ENCODE data around the gene FCF1. TPM values are rescaled to one million over a fixed set of nuclear protein-coding genes. Genes with fewer than 3 reads are reported as not detected.

Gene FCF1
- total and polyA plus RNA-seq, 9 of the 15 experiments (the other 6 are each of a cell fraction or from before 2014, with no cell fraction given), result 6.8 to 91.9 (median 40.0) TPM

- no peak for TF ChIP-seq HMG20A (CRISPR knock-in tag; conservative IDR thresholded peaks at IDR 0.05)
- TF ChIP-seq CBX8 (IDR thresholded peaks at IDR 0.05; ENCODE audit: borderline replicate concordance, extremely low read depth, low read depth, low read length, poor library complexity, severe bottlenecking), result no peak
- TF ChIP-seq MAFK (IDR thresholded peaks at IDR 0.05; ENCODE audit: low read length), result no peak
- peak; percentile 84 for TF ChIP-seq NKRF (IDR thresholded peaks at IDR 0.05; ENCODE audit: borderline replicate concordance)
These were observed at the start of gene FCF1, which contains the start of gene AREL1 (continued) for GRCh38 chr14:74712499-74713394.

- peaks cover 0 to 12% of the 10 kb centered on the region in 2 experiments; a peak in 2 of 5 replicates for H3K4me1 ChIP-seq (replicated peaks in 1 of 2; ENCODE audit: control insufficient read depth in 2 of 2, insufficient read depth in 2 of 2, low read length in 2 of 2)
- CTCF ChIA-PET (ENCODE audit: low intra/inter-chr PET ratio), result no interaction called here
- POLR2A ChIA-PET, result interaction anchor here (0.6 kb wide), 2 partner anchors 17 to 270 kb away, joined by 4 read pairs; no protein-coding TSS in a partner anchor
- no peaks in the 10 kb centered on the region for H3K79me2 ChIP-seq (ENCODE audit: control insufficient read depth, insufficient read depth, low read length)
- H3K9ac ChIP-seq (ENCODE audit: insufficient read depth in 1 of 2, low read depth in 2 of 2, low read length in 2 of 2), result no peak overlapping the region
- in situ Hi-C loops (cut with MboI) (no loop called here), intact Hi-C loops (cut with micrococcal nuclease) (no loop called here)
- no peak overlapping the region for H3K4me2 ChIP-seq (ENCODE audit: insufficient read depth, low read length)
- no peaks in the 10 kb centered on the region for H3K9me3 ChIP-seq (replicated peaks; ENCODE audit: control insufficient read depth, insufficient read depth, low read depth, low read length)
- no peak for ATAC-seq
- no peaks in the 10 kb centered on the region for H4K20me1 ChIP-seq (replicated peaks; ENCODE audit: control insufficient read depth, insufficient read depth, low read length)
- peaks cover 63% of the 10 kb centered on the region for H3K36me3 ChIP-seq (ENCODE audit: control insufficient read depth, insufficient read depth, low read length)
- H3K27me3 ChIP-seq (ENCODE audit: control insufficient read depth in 2 of 2, insufficient read depth in 2 of 2, low read length in 2 of 2), result no peaks in the 10 kb centered on the region
- no peak overlapping the region for H3K4me3 ChIP-seq
- no peaks in the 10 kb centered on the region for H3K9me1 ChIP-seq (ENCODE audit: control insufficient read depth, insufficient read depth, low read length)
- FAIRE-seq, result no peak
- no peak overlapping the region for H2AFZ ChIP-seq (ENCODE audit: low read depth, low read length)
- DNase-seq (ENCODE audit: extremely low read depth in 1 of 4, low spot score in 3 of 4), result no peak
- WGBS (ENCODE audit: insufficient coverage, low coverage, missing lambda C conversion rate), result 91% methylated on average over 7 of the region's 7 CpGs
- no TSS peak for BruUV-seq (replicated peaks)
- H3K27ac ChIP-seq (ENCODE audit: extremely low read depth, low read depth, low read length), result no peak overlapping the region
- TF ChIP-seq BMI1 (IDR thresholded peaks at IDR 0.05; ENCODE audit: low read length) (no peak), STAT5B (CRISPR knock-in tag; IDR thresholded peaks at IDR 0.05) (no peak), FOXA1 (IDR thresholded peaks at IDR 0.05; ENCODE audit: borderline replicate concordance) (no peak), ZNF57 (CRISPR knock-in tag; IDR thresholded peaks at IDR 0.05) (no peak), HSF4 (CRISPR knock-in tag; IDR thresholded peaks at IDR 0.05; ENCODE audit: borderline replicate concordance) (no peak), NCOR1 (IDR thresholded peaks at IDR 0.05) (no peak), ZNF124 (CRISPR knock-in tag; IDR thresholded peaks at IDR 0.05) (no peak), FOS (IDR thresholded peaks at IDR 0.05; ENCODE audit: extremely low read depth, insufficient read length) (no peak), MAFK (IDR thresholded peaks at IDR 0.05; ENCODE audit: low read length) (no peak)
- TF ChIP-seq, protein P1, sequence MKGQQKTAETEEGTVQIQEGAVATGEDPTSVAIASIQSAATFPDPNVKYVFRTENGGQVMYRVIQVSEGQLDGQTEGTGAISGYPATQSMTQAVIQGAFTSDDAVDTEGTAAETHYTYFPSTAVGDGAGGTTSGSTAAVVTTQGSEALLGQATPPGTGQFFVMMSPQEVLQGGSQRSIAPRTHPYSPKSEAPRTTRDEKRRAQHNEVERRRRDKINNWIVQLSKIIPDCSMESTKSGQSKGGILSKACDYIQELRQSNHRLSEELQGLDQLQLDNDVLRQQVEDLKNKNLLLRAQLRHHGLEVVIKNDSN (CRISPR knock-in tag; IDR thresholded peaks at IDR 0.05), result no peak
- TF ChIP-seq, protein P2, sequence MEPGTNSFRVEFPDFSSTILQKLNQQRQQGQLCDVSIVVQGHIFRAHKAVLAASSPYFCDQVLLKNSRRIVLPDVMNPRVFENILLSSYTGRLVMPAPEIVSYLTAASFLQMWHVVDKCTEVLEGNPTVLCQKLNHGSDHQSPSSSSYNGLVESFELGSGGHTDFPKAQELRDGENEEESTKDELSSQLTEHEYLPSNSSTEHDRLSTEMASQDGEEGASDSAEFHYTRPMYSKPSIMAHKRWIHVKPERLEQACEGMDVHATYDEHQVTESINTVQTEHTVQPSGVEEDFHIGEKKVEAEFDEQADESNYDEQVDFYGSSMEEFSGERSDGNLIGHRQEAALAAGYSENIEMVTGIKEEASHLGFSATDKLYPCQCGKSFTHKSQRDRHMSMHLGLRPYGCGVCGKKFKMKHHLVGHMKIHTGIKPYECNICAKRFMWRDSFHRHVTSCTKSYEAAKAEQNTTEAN (CRISPR knock-in tag; IDR thresholded peaks at IDR 0.05), result no peak
- TF ChIP-seq, protein P3, sequence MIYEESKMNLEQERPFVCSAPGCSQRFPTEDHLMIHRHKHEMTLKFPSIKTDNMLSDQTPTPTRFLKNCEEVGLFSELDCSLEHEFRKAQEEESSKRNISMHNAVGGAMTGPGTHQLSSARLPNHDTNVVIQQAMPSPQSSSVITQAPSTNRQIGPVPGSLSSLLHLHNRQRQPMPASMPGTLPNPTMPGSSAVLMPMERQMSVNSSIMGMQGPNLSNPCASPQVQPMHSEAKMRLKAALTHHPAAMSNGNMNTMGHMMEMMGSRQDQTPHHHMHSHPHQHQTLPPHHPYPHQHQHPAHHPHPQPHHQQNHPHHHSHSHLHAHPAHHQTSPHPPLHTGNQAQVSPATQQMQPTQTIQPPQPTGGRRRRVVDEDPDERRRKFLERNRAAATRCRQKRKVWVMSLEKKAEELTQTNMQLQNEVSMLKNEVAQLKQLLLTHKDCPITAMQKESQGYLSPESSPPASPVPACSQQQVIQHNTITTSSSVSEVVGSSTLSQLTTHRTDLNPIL (CRISPR knock-in tag; IDR thresholded peaks at IDR 0.05), result no peak
These were observed 49.1 kb upstream of the FCF1 start for GRCh38 chr14:74663884-74664283.
